Sigmoid colon (tissue), 4 donors: ENCODE measurements around the gene KEL.

Source experiments
- POLR2A ChIP-seq, 2 donors: fragments of 450-650 bp; IDR thresholded peaks; one replicate each; pipeline ENCODE4 v1.6.1; 2016; ENCODE audit warnings: antibody characterized with exemption in 2 of 2, mild to moderate bottlenecking in 2 of 2, moderate library complexity in 2 of 2
- POLR2AphosphoS5 ChIP-seq, 4 donors: sonication (generic); formaldehyde crosslinking; IDR thresholded peaks; one replicate each; pipeline ENCODE4 v1.6.1; 2017; ENCODE audit warnings: antibody characterized with exemption in 4 of 4
- TF ChIP-seq, protein P1 (sequence below), 4 experiments: fragments of 450-650 bp in 3 of 4; fragments of 200-600 bp in 1 of 4; IDR thresholded peaks; one replicate each; pipeline ENCODE4 v1.5.1; 2016 to 2019; ENCODE audit warnings: antibody characterized with exemption in 4 of 4, mild to moderate bottlenecking in 3 of 4, moderate library complexity in 2 of 4

DNA sequence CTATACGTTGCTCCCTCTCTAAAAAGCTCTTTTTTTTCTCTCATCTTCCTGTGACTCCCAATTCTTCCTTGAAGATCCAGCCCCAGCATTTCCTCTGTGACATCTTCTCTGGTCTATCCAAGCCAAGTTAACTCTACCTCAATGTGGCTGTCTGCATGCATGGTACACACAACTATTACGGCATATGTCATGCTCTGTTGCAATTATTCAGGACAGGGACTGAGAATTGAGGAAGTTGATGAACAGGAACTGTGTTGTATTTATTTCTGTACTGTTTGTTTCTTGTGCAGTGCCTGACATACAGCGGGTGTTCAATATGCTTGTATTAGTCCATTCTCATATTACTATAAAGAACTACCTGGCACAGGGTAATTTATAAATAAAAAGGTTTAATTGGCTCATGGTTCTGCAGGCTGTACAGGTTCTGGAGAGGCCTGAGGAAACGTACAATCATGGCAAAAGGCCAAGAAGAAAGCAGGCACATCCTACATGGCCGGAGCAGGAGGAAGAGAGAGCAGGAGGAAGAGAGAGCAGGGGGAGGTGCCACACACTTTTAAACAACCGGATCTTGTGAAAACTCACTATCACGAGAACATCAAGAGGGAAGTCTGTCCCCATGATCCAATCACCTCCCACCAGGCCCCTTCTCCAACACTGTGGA lies 34.9 kb downstream of the KEL start:
- TF ChIP-seq, protein P1, sequence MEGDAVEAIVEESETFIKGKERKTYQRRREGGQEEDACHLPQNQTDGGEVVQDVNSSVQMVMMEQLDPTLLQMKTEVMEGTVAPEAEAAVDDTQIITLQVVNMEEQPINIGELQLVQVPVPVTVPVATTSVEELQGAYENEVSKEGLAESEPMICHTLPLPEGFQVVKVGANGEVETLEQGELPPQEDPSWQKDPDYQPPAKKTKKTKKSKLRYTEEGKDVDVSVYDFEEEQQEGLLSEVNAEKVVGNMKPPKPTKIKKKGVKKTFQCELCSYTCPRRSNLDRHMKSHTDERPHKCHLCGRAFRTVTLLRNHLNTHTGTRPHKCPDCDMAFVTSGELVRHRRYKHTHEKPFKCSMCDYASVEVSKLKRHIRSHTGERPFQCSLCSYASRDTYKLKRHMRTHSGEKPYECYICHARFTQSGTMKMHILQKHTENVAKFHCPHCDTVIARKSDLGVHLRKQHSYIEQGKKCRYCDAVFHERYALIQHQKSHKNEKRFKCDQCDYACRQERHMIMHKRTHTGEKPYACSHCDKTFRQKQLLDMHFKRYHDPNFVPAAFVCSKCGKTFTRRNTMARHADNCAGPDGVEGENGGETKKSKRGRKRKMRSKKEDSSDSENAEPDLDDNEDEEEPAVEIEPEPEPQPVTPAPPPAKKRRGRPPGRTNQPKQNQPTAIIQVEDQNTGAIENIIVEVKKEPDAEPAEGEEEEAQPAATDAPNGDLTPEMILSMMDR (IDR thresholded peaks at IDR 0.05): no peak
- TF ChIP-seq POLR2AphosphoS5 (IDR thresholded peaks at IDR 0.05): no peak
- no peak for TF ChIP-seq POLR2A (IDR thresholded peaks at IDR 0.05)
